ENCODE data around the gene FARS2.

DNA sequence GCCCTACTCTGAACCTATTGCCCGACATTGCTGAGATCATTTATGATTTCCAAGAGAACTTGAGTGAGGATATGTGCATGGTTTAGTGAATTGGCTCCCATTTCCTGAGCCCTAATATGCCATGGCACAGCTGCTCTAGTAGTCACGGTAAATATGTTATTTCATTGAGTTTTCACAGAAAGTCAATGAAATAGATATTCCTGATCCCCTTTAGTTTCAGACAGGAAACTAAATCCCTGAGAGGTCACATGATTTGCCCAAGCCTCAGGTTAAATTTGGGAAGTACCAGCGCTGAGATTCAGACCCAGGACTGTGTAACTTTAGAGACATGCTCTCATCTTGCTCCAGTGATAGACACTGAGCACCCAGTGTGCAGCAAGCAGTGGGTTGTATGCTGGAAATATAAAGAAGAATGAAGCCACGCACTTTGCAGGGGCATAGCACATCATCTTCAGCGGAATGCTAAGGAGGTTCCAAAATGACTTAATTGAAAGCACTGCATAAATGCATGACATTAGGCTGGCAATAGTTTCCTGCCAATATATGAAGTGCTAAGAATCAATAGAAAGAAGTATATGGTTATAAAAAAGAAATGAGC is 70.6 kb downstream of the FARS2 start:
- TF ChIP-seq, protein P1, sequence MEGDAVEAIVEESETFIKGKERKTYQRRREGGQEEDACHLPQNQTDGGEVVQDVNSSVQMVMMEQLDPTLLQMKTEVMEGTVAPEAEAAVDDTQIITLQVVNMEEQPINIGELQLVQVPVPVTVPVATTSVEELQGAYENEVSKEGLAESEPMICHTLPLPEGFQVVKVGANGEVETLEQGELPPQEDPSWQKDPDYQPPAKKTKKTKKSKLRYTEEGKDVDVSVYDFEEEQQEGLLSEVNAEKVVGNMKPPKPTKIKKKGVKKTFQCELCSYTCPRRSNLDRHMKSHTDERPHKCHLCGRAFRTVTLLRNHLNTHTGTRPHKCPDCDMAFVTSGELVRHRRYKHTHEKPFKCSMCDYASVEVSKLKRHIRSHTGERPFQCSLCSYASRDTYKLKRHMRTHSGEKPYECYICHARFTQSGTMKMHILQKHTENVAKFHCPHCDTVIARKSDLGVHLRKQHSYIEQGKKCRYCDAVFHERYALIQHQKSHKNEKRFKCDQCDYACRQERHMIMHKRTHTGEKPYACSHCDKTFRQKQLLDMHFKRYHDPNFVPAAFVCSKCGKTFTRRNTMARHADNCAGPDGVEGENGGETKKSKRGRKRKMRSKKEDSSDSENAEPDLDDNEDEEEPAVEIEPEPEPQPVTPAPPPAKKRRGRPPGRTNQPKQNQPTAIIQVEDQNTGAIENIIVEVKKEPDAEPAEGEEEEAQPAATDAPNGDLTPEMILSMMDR (IDR thresholded peaks at IDR 0.05): no peak
- no peak for TF ChIP-seq EZH2 (IDR thresholded peaks at IDR 0.05; ENCODE audit: borderline replicate concordance, insufficient read depth, low read depth, low read length, poor library complexity, severe bottlenecking)
